Measurements from ENCODE around the gene PDCD7.

DNA sequence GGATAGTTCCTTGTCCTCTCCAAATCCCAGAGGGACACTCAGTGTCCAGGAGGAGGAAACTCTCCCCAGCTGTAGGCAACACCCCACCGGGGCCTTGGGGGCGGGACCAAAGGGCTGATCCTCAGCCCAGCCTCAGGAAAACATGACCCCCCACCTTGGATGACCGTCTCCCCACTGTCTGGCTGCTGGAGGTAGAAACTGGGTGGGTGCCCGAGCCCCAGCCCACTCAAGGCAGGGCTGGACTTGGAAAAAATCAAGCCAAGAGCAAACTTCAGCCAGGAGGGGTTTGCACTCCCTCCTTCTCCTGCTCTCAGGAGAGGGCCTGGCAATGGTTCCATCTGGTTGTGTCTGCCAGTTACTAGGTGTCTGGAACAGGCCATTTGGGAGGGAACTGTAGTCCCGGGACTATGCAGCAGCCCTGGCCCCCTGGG, 62.2 kb downstream of the PDCD7 start:
- TF ChIP-seq CTCF (IDR thresholded peaks at IDR 0.05) (no peak), POLR2A (IDR thresholded peaks at IDR 0.05) (no peak), POLR2AphosphoS5 (IDR thresholded peaks at IDR 0.05) (no peak)
